ENCODE data around the gene SIGLEC1. TPM values are rescaled to one million over a fixed set of nuclear protein-coding genes. Genes with fewer than 3 reads are reported as not detected.

SIGLEC1 gene
- total RNA-seq, 2 donors from 2014 or later: 12.2 to 45.5 TPM

DNA sequence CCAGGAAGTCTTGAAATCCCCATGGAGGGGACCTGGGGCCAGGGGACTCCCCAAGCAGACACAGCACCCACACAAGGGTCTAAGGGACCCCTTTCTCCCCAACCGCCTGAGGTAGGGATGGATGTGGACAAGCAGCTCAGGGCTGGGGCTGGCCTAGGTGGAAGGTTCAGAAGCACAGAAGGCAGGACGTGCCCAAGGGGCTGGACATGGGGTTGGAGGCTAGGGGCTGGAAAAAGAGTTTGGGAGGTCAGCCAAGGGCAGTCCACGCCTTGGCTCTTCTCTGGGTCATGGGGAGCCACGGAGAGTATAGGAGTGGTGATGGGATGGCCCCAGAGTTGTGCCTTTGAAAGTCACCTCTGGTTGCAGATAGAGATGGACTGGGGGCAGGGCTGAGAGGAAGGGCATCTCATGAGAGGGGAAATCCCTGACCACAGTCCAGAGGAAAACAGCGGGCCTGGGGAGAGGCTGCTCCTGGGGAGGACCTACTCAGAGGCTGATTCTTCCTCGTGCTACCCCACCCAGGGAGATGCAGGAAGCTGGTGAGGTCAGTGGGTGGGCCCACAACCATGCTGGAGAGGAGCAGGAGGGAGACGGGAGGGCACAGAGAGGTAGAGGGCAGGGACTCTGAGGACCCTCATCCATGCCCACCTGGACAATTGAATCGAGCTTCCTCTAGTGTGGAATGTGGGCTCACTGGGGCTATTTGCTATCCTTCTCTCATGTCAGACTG, 17.6 kb upstream of the SIGLEC1 start:
- H3K4me3 ChIP-seq: no peak overlapping the region
- H3K9me3 ChIP-seq: no peaks in the 10 kb centered on the region
- H3K27ac ChIP-seq: no peak overlapping the region
- DNase-seq (ENCODE audit: low spot score) (no peak), ATAC-seq (ENCODE audit: insufficient number of reproducible peaks, low FRiP score, low read depth) (no peak)
- no peaks in the 10 kb centered on the region for H3K27me3 ChIP-seq (replicated peaks; ENCODE audit: insufficient read depth)
- TF ChIP-seq, protein P1, sequence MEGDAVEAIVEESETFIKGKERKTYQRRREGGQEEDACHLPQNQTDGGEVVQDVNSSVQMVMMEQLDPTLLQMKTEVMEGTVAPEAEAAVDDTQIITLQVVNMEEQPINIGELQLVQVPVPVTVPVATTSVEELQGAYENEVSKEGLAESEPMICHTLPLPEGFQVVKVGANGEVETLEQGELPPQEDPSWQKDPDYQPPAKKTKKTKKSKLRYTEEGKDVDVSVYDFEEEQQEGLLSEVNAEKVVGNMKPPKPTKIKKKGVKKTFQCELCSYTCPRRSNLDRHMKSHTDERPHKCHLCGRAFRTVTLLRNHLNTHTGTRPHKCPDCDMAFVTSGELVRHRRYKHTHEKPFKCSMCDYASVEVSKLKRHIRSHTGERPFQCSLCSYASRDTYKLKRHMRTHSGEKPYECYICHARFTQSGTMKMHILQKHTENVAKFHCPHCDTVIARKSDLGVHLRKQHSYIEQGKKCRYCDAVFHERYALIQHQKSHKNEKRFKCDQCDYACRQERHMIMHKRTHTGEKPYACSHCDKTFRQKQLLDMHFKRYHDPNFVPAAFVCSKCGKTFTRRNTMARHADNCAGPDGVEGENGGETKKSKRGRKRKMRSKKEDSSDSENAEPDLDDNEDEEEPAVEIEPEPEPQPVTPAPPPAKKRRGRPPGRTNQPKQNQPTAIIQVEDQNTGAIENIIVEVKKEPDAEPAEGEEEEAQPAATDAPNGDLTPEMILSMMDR (IDR thresholded peaks at IDR 0.05): no peak
- no peaks in the 10 kb centered on the region for H3K4me1 ChIP-seq (ENCODE audit: control insufficient read depth in 1 of 2, low read depth in 2 of 2)
- H3K36me3 ChIP-seq: no peaks in the 10 kb centered on the region

GRCh38 chr20:3729378-3729777, 17.0 kb upstream of the SIGLEC1 start:
- Histone ChIP-seq H3K4me3 (no peak overlapping the region), H3K9me3 (no peaks in the 10 kb centered on the region), H3K4me1 (ENCODE audit: control insufficient read depth in 1 of 2, low read depth in 2 of 2) (no peaks in the 10 kb centered on the region), H3K36me3 (no peaks in the 10 kb centered on the region), H3K27ac (no peak overlapping the region), H3K27me3 (replicated peaks; ENCODE audit: insufficient read depth) (no peaks in the 10 kb centered on the region)
- no peak for DNase-seq (ENCODE audit: low spot score)
- no peak for ATAC-seq (ENCODE audit: insufficient number of reproducible peaks, low FRiP score, low read depth)
- TF ChIP-seq, protein P1 (IDR thresholded peaks at IDR 0.05): no peak

- ATAC-seq (ENCODE audit: insufficient number of reproducible peaks, low FRiP score, low read depth) (no peak), DNase-seq (ENCODE audit: low spot score) (no peak)
- H3K4me3 ChIP-seq: no peak overlapping the region
- no peaks in the 10 kb centered on the region for H3K4me1 ChIP-seq (ENCODE audit: control insufficient read depth in 1 of 2, low read depth in 2 of 2)
- H3K27ac ChIP-seq: no peak overlapping the region
- H3K27me3 ChIP-seq (replicated peaks; ENCODE audit: insufficient read depth): no peaks in the 10 kb centered on the region
- H3K36me3 ChIP-seq: no peaks in the 10 kb centered on the region
- H3K9me3 ChIP-seq: no peaks in the 10 kb centered on the region
- TF ChIP-seq, protein P1 (IDR thresholded peaks at IDR 0.05): no peak
Measured at GRCh38 chr20:3728876-3729275, 16.5 kb upstream of the SIGLEC1 start.

- Histone ChIP-seq H3K27me3 (replicated peaks; ENCODE audit: insufficient read depth) (no peaks in the 10 kb centered on the region), H3K9me3 (no peaks in the 10 kb centered on the region), H3K4me3 (no peak overlapping the region), H3K36me3 (no peaks in the 10 kb centered on the region), H3K27ac (no peak overlapping the region), H3K4me1 (ENCODE audit: control insufficient read depth in 1 of 2, low read depth in 2 of 2) (no peaks in the 10 kb centered on the region)
- DNase-seq (ENCODE audit: low spot score): no peak
- ATAC-seq (ENCODE audit: insufficient number of reproducible peaks, low FRiP score, low read depth): no peak
- TF ChIP-seq, protein P1 (IDR thresholded peaks at IDR 0.05): no peak
Measured at GRCh38 chr20:3728354-3728753, 16.0 kb upstream of the SIGLEC1 start.

DNA sequence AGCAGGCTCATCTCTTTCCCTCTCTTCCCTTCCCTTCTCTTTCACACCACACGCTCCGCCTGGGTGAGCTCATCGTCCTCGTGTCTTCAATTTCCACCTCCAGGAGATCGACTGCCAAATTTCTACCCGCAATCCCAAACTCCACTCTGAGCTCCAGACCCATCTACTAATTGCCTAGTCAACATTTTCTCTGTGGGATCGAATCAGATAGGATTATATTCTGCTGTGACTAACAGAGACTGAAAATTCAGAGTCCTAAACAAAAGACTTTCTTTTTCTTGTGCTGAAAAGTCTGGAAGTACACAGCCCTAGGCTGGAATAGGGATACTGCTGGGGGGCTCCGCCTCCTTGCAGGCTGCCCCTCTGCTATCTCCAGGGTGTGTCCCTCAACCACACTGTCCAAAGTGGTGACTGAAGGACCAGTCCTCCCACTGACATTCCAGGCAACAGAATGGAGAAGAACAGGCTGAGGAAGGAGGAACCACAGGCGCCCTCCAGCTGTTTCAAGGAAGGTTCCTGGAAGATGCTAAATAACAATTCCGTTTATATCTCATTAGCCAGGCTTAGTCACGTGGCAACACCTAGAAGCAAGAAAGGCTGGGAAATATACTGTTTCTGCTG, 15.1 kb upstream of the SIGLEC1 start:
- H3K9me3 ChIP-seq: no peaks in the 10 kb centered on the region
- no peaks in the 10 kb centered on the region for H3K27me3 ChIP-seq (replicated peaks; ENCODE audit: insufficient read depth)
- ATAC-seq (ENCODE audit: insufficient number of reproducible peaks, low FRiP score, low read depth): no peak
- no peak overlapping the region for H3K27ac ChIP-seq
- no peaks in the 10 kb centered on the region for H3K4me1 ChIP-seq (ENCODE audit: control insufficient read depth in 1 of 2, low read depth in 2 of 2)
- no peak overlapping the region for H3K4me3 ChIP-seq
- DNase-seq (ENCODE audit: low spot score): no peak
- TF ChIP-seq, protein P1 (IDR thresholded peaks at IDR 0.05): no peak
- H3K36me3 ChIP-seq: no peaks in the 10 kb centered on the region
